PC-9 (cell line): ENCODE data around the gene ZSCAN21. TPM values are rescaled to one million over a fixed set of nuclear protein-coding genes. Genes with fewer than 3 reads are reported as not detected.
A peak's percentile ranks its signal among the peaks of the same experiment; 100 is the strongest.
"Not testable (repeated sequence)": the region's sequence is repeated elsewhere in the genome, so short reads cannot be mapped to it uniquely, and the experiment has no call there.

Experiments
- BruUV-seq: library from RNA; stranded (reverse); fragments of 400-500 nt; replicated peaks from 2 replicates; lab custom pipeline; 2021; lab: Mats Ljungman, UMichigan
- CTCF ChIA-PET: fragments of 300-600 bp; sonication (Branson Sonifier 250); formaldehyde crosslinking; loops from one replicate; lab custom pipeline; 2022; ENCODE audit warnings: antibody characterized with exemption; lab: Charles Lee
- POLR2A ChIA-PET: fragments of 300-600 bp; sonication (Branson Sonifier 250); formaldehyde crosslinking; loops from one replicate; lab custom pipeline; 2022; ENCODE audit warnings: antibody characterized with exemption; ENCODE audit not compliant: unreplicated experiment; lab: Charles Lee
- DNase-seq, 2 experiments: peaks; one replicate each; pipeline versions ENCODE4 v3.0.0 to v3.0.0-alpha.2; 2015 to 2022; ENCODE audit warnings: mixed read lengths in 1 of 2
- H2AFZ ChIP-seq: fragments of 200-600 bp; sonication (generic); 2 replicates; pipeline ENCODE4 v1.8.1; 2017; ENCODE audit warnings: antibody characterized with exemption
- H3F3A ChIP-seq: fragments of 200-600 bp; sonication (generic); 2 replicates; pipeline ENCODE4 v1.8.1; 2017; ENCODE audit warnings: antibody characterized with exemption, mild to moderate bottlenecking, low read depth; ENCODE audit not compliant: insufficient read depth
- H3K27ac ChIP-seq: fragments of 200-600 bp; sonication (generic); 2 replicates; pipeline ENCODE4 v1.6.1; 2016; ENCODE audit warnings: mixed run types
- H3K27me3 ChIP-seq: fragments of 200-600 bp; sonication (generic); 2 replicates; pipeline ENCODE4 v1.6.1; 2016; ENCODE audit warnings: low read depth, mixed run types; ENCODE audit not compliant: insufficient read depth
- H3K36me3 ChIP-seq: fragments of 200-600 bp; sonication (generic); 2 replicates; pipeline ENCODE4 v1.6.1; 2016; ENCODE audit warnings: low read depth, mixed run types
- H3K4me1 ChIP-seq: fragments of 200-600 bp; sonication (generic); replicated peaks from 2 replicates; pipeline ENCODE4 v1.6.1; 2016; ENCODE audit warnings: mixed run types; ENCODE audit not compliant: insufficient read depth
- H3K4me2 ChIP-seq: fragments of 200-600 bp; sonication (generic); 2 replicates; pipeline ENCODE4 v1.6.1; 2017; ENCODE audit warnings: mixed run types
- H3K4me3 ChIP-seq: fragments of 200-600 bp; sonication (generic); 2 replicates; pipeline ENCODE4 v1.6.1; 2016; ENCODE audit warnings: mixed run types
- H3K79me2 ChIP-seq: fragments of 200-600 bp; sonication (generic); 2 replicates; pipeline ENCODE4 v1.6.1; 2017; ENCODE audit warnings: low read depth, mixed run types
- H3K9me2 ChIP-seq: fragments of 200-600 bp; sonication (generic); 2 replicates; pipeline ENCODE4 v1.8.1; 2017; ENCODE audit warnings: mild to moderate bottlenecking; ENCODE audit not compliant: insufficient read depth
- H3K9me3 ChIP-seq: fragments of 200-600 bp; sonication (generic); 2 replicates; pipeline ENCODE4 v1.8.1; 2016; ENCODE audit warnings: low read depth; ENCODE audit not compliant: insufficient read depth
- H4K20me1 ChIP-seq: fragments of 200-600 bp; sonication (generic); 2 replicates; pipeline ENCODE4 v1.8.1; 2017; ENCODE audit not compliant: insufficient read depth
- CTCF ChIP-seq: fragments of 200-600 bp; sonication (generic); conservative IDR thresholded peaks from 2 replicates; pipeline ENCODE4 v1.6.1; 2017; ENCODE audit warnings: mixed run types, antibody characterized with exemption, mild to moderate bottlenecking, moderate library complexity
- EZH2 ChIP-seq: fragments of 200-600 bp; sonication (generic); IDR thresholded peaks from 2 replicates; pipeline ENCODE4 v1.8.0; 2017; ENCODE audit warnings: antibody characterized with exemption, low read depth
- intact Hi-C: fragments of 100-400 bp; cut with micrococcal nuclease; formaldehyde crosslinking; loops from one replicate; pipeline ENCODE4 v1.10.0; 2022; ENCODE audit not compliant: unreplicated experiment
- total RNA-seq: library from RNA; stranded (reverse); gene quantifications from 2 replicates; pipeline ENCODE4 v1.2.3, GENCODE V29; 2021

Gene ZSCAN21
- total RNA-seq, 1 experiment from 2014 or later: 8.9 TPM

- no peak overlapping the region for H3K4me3 ChIP-seq
- H3K4me1 ChIP-seq: peaks cover 7% of the 10 kb centered on the region; the same call in 1 of the 2 replicates
- CTCF ChIA-PET: no interaction called here
- H3K27me3 ChIP-seq: no peaks in the 10 kb centered on the region
- no peaks in the 10 kb centered on the region; the same call in 1 of the 2 replicates for H4K20me1 ChIP-seq
- POLR2A ChIA-PET: no interaction called here
- no peaks in the 10 kb centered on the region for H3K9me2 ChIP-seq
- DNase-seq: no peak
- no TSS peak for BruUV-seq
- H3K36me3 ChIP-seq: no peaks in the 10 kb centered on the region
- no peak for TF ChIP-seq EZH2
- TF ChIP-seq CTCF: no peak
- peaks cover 9% of the 10 kb centered on the region; the same call in 1 of the 2 replicates for H3F3A ChIP-seq
- H3K79me2 ChIP-seq: peaks cover 5% of the 10 kb centered on the region
- no peak overlapping the region for H3K27ac ChIP-seq
- H3K9me3 ChIP-seq: no peaks in the 10 kb centered on the region
- no peak overlapping the region for H2AFZ ChIP-seq
- H3K4me2 ChIP-seq: no peak overlapping the region
- intact Hi-C loops: no loop called here
Measured at GRCh38 chr7:100010901-100011300, 38.7 kb upstream of the ZSCAN21 start.

- no peaks in the 10 kb centered on the region for H3K9me3 ChIP-seq
- ChIA-PET CTCF (no interaction called here), POLR2A (no interaction called here)
- no peak for TF ChIP-seq CTCF
- TF ChIP-seq EZH2: no peak
- peaks cover 9% of the 10 kb centered on the region; the same call in 1 of the 2 replicates for H3F3A ChIP-seq
- intact Hi-C loops: no loop called here
- H3K27me3 ChIP-seq: no peaks in the 10 kb centered on the region
- H3K36me3 ChIP-seq: no peaks in the 10 kb centered on the region
- DNase-seq: no peak
- H4K20me1 ChIP-seq: peaks cover 4% of the 10 kb centered on the region
- H3K4me1 ChIP-seq: peaks cover 9% of the 10 kb centered on the region
- no peak overlapping the region for H3K4me2 ChIP-seq
- H2AFZ ChIP-seq: no peak overlapping the region
- no peak overlapping the region for H3K27ac ChIP-seq
- H3K79me2 ChIP-seq: peaks cover 11% of the 10 kb centered on the region
- no peaks in the 10 kb centered on the region for H3K9me2 ChIP-seq
- BruUV-seq: no TSS peak
- no peak overlapping the region for H3K4me3 ChIP-seq
Measured at GRCh38 chr7:100011516-100011915, 38.1 kb upstream of the ZSCAN21 start.

GRCh38 chr7:100012385-100013327 lies 36.9 kb upstream of the ZSCAN21 start:
- BruUV-seq, H3K27me3 ChIP-seq, H3K9me2 ChIP-seq, H3K4me3 ChIP-seq, H2AFZ ChIP-seq, H3K9me3 ChIP-seq, intact Hi-C loops, H3K27ac ChIP-seq, H3K36me3 ChIP-seq: not testable (repeated sequence)
- CTCF ChIA-PET: interaction anchor here (0.6 kb wide), 1 partner anchor 547 kb away, joined by 3 read pairs; no protein-coding TSS in a partner anchor
- Histone ChIP-seq H3K4me2 (peak overlapping the region; percentile 15; the same call in 1 of the 2 replicates), H3F3A (peaks cover 20% of the 10 kb centered on the region; the same call in 1 of the 2 replicates), H4K20me1 (peaks cover 16% of the 10 kb centered on the region), H3K79me2 (peaks cover 22% of the 10 kb centered on the region), H3K4me1 (peaks cover 20% of the 10 kb centered on the region)
- POLR2A ChIA-PET: interaction anchor here (0.6 kb wide), 1 partner anchor 69 kb away, joined by 3 read pairs; the partner anchor contains the start of gene ZNF3
- peak in 1 of 2 experiments; percentile 75 for DNase-seq
